Thyroid gland (tissue), 4 donors: ENCODE data around the gene TP53AIP1. TPM values are rescaled to one million over a fixed set of nuclear protein-coding genes. Genes with fewer than 3 reads are reported as not detected.

ENCODE experiments used
- DNase-seq, 2 donors: peaks; one replicate each; pipeline ENCODE4 v3.0.0-alpha.2; 2019
- H3K27ac ChIP-seq, 3 donors: fragments of 200-600 bp; sonication (generic); 1 replicate in 2 of 3; 2 replicates in 1 of 3; pipeline ENCODE4 v1.5.1; 2016 to 2019; ENCODE audit warnings: mild to moderate bottlenecking in 1 of 3, moderate library complexity in 1 of 3
- H3K27me3 ChIP-seq: fragments of 200-600 bp; sonication (generic); one replicate; pipeline ENCODE4 v1.5.1; 2019
- H3K36me3 ChIP-seq, 2 donors: fragments of 200-600 bp; sonication (generic); one replicate each; pipeline ENCODE4 v1.5.1; 2016 to 2019
- H3K4me1 ChIP-seq, 2 donors: fragments of 200-600 bp; sonication (generic); one replicate each; pipeline ENCODE4 v1.5.1; 2017 to 2019
- H3K4me3 ChIP-seq, 3 donors: fragments of 200-600 bp; sonication (generic); replicated peaks in 1 of 3; 1 replicate in 2 of 3; 2 replicates in 1 of 3; pipeline ENCODE4 v1.5.1; 2016; ENCODE audit warnings: mild to moderate bottlenecking in 1 of 3
- H3K9me3 ChIP-seq: fragments of 200-600 bp; sonication (generic); one replicate; pipeline ENCODE4 v1.5.1; 2017
- CTCF ChIP-seq, 6 experiments: fragments of 200-600 bp in 3 of 6; fragments of 450-650 bp in 3 of 6; sonication (generic) in 3 of 6; IDR thresholded peaks; one replicate each; pipeline ENCODE4 v1.5.1; 2016 to 2019; ENCODE audit warnings: antibody characterized with exemption in 6 of 6, mild to moderate bottlenecking in 2 of 6, inconsistent platforms in 1 of 6, moderate library complexity in 1 of 6
- POLR2A ChIP-seq, 2 donors: fragments of 450-650 bp; IDR thresholded peaks; one replicate each; pipeline ENCODE4 v1.6.1; 2017; ENCODE audit warnings: antibody characterized with exemption in 2 of 2, mild to moderate bottlenecking in 2 of 2, moderate library complexity in 1 of 2
- WGBS, 2 donors: methylation state at CpG; one replicate each; pipeline ENCODE4 v1.1.5; 2017; 5-methylcytosine and 5-hydroxymethylcytosine counted together
- intact Hi-C: fragments of 100-400 bp; cut with DNase I; formaldehyde crosslinking; loops from one replicate; pipeline ENCODE4 v1.15.1; 2023
- total RNA-seq, 4 donors: library from RNA; depleted of rRNA; stranded (reverse); fragments of >200 nt; gene quantifications; one replicate each; pipeline ENCODE4 v1.2.3, GENCODE V29; 2016

The TP53AIP1 gene
- not detected for total RNA-seq

- no peaks in the 10 kb centered on the region for H3K9me3 ChIP-seq
- no peak within 1 kb of the TSS for H3K27ac ChIP-seq
- intact Hi-C loops: no loop called here
- peaks cover 0 to 5% of the 10 kb centered on the region in 2 donors for H3K4me1 ChIP-seq
- H3K27me3 ChIP-seq: no peaks in the 10 kb centered on the region
- H3K36me3 ChIP-seq: no peaks in the 10 kb centered on the region
- TF ChIP-seq POLR2A (IDR thresholded peaks at IDR 0.05) (no peak), CTCF (IDR thresholded peaks at IDR 0.05) (no peak)
- no peak within 1 kb of the TSS for H3K4me3 ChIP-seq
- 52 to 56% methylated on average over 12 to 20 of the region's 21 CpGs for WGBS, 2 donors
- DNase-seq: peak in 1 of 2 donors; percentile 24
These were observed at the start of gene TP53AIP1 for GRCh38 chr11:128942817-128943427. TSS of gene TP53AIP1 (minus strand) at chr11:128942871. CDS start at chr11:128937818, 5,053 bp downstream.

- intact Hi-C loops: no loop called here
- Histone ChIP-seq H3K36me3 (no peaks in the 10 kb centered on the region), H3K4me3 (no peak overlapping the region), H3K4me1 (no peaks in the 10 kb centered on the region), H3K27ac (no peak overlapping the region), H3K9me3 (no peaks in the 10 kb centered on the region), H3K27me3 (no peaks in the 10 kb centered on the region)
- TF ChIP-seq POLR2A (IDR thresholded peaks at IDR 0.05) (no peak), CTCF (IDR thresholded peaks at IDR 0.05) (no peak)
- no peak for DNase-seq
These were observed 45.7 kb upstream of the TP53AIP1 start for GRCh38 chr11:128988242-128988970.

GRCh38 chr11:128985880-128986279 is 43.2 kb upstream of the TP53AIP1 start:
- no peaks in the 10 kb centered on the region for H3K27me3 ChIP-seq
- no peak overlapping the region for H3K4me3 ChIP-seq
- H3K36me3 ChIP-seq: peaks cover 0 to 4% of the 10 kb centered on the region in 2 donors
- DNase-seq: no peak
- intact Hi-C loops: no loop called here
- no peak overlapping the region for H3K27ac ChIP-seq
- H3K4me1 ChIP-seq: no peaks in the 10 kb centered on the region
- 80 to 81% methylated on average over 5 of the region's 5 CpGs for WGBS, 2 donors
- H3K9me3 ChIP-seq: no peaks in the 10 kb centered on the region
- TF ChIP-seq CTCF (IDR thresholded peaks at IDR 0.05) (no peak), POLR2A (IDR thresholded peaks at IDR 0.05) (no peak)

GRCh38 chr11:128983023-128983422 is 40.4 kb upstream of the TP53AIP1 start:
- peaks cover 6 to 8% of the 10 kb centered on the region in 2 donors for H3K36me3 ChIP-seq

More at GRCh38 chr11:128983023-128983422, 40.4 kb upstream of the TP53AIP1 start:
- no peak for TF ChIP-seq CTCF (IDR thresholded peaks at IDR 0.05)
- Histone ChIP-seq H3K4me1 (no peaks in the 10 kb centered on the region), H3K4me3 (no peak overlapping the region), H3K27ac (no peak overlapping the region), H3K27me3 (no peaks in the 10 kb centered on the region), H3K9me3 (no peaks in the 10 kb centered on the region)
- intact Hi-C loops: no loop called here
- no peak for DNase-seq
- WGBS, 2 donors: 87 to 94% methylated on average over 8 of the region's 8 CpGs
